HepG2 (cell line): ENCODE results near the gene CDK9. TPM values are rescaled to one million over a fixed set of nuclear protein-coding genes. Genes with fewer than 3 reads are reported as not detected.

Experiments used
- ATAC-seq: fragments of 200-7000 bp; cut with Tn5 transposase; 3 replicates; pipeline ENCODE4 v1.9.1; 2020; ENCODE audit warnings: mild to moderate bottlenecking, moderate library complexity
- BruUV-seq: library from RNA; stranded (reverse); fragments of 400-500 nt; replicated peaks from 2 replicates; lab custom pipeline; 2021; lab: Mats Ljungman, UMichigan
- CTCF ChIA-PET: fragments of 300-600 bp; formaldehyde crosslinking; extraction: SDS; loops from one replicate; lab custom pipeline; 2021; ENCODE audit warnings: low total read pairs, inconsistent platforms, low intra/inter-chr PET ratio; lab: Yijun Ruan, JAX
- POLR2A ChIA-PET: fragments of 350-600 bp; sonication (Branson Sonifier 250); formaldehyde crosslinking; loops from one replicate; lab custom pipeline; 2020; ENCODE audit warnings: antibody characterized with exemption, inconsistent platforms; lab: Yijun Ruan, JAX
- DNase-seq: peaks from one replicate; pipeline ENCODE4 v3.0.0-alpha.2; 2015; ENCODE audit warnings: low spot score
- FAIRE-seq: peaks from 3 replicates; lab custom pipeline; 2011; peaks lifted over from hg19 to GRCh38; lab: Jason Lieb, UNC
- H2AFZ ChIP-seq: one replicate; pipeline ENCODE4 v1.6.1; 2011; ENCODE audit warnings: low read length, inconsistent platforms
- H3K27ac ChIP-seq: fragments of 300-600 bp; 3 replicates; pipeline ENCODE4 v1.8.0; 2011; ENCODE audit warnings: mixed run types, mild to moderate bottlenecking, mixed read lengths, low read length, inconsistent platforms; ENCODE audit not compliant: insufficient read depth; ENCODE audit errors: extremely low read length
- H3K27me3 ChIP-seq, 2 experiments: fragments of 200-600 bp in 1 of 2; 2 replicates in 1 of 2; 3 replicates in 1 of 2; pipeline versions ENCODE4 v1.6.0 to v1.8.0; 2011; ENCODE audit warnings: low read length in 2 of 2, mild to moderate bottlenecking in 2 of 2, moderate library complexity in 2 of 2, inconsistent platforms in 1 of 2; ENCODE audit not compliant: insufficient read depth in 2 of 2, control insufficient read depth in 1 of 2
- H3K36me3 ChIP-seq, 2 experiments: fragments of 200-600 bp in 1 of 2; replicated peaks in 1 of 2; 2 replicates in 1 of 2; 3 replicates in 1 of 2; pipeline versions ENCODE4 v1.5.1 to v1.8.0; 2011; ENCODE audit warnings: low read length in 2 of 2, inconsistent platforms in 1 of 2; ENCODE audit not compliant: insufficient read depth in 2 of 2, control insufficient read depth in 1 of 2
- H3K4me1 ChIP-seq: 2 replicates; pipeline ENCODE4 v1.5.1; 2012; ENCODE audit warnings: low read length, inconsistent platforms; ENCODE audit not compliant: insufficient read depth
- H3K4me2 ChIP-seq: 2 replicates; pipeline ENCODE4 v1.6.0; 2011; ENCODE audit warnings: low read depth, low read length, inconsistent platforms
- H3K4me3 ChIP-seq, 3 experiments: fragments of 200-600 bp in 1 of 3; sonication (generic), shearing (Covaris generic) in 1 of 3; replicated peaks in 1 of 3; 2 replicates each; pipeline ENCODE4 v1.5.1; 2011 to 2016; ENCODE audit warnings: low read length in 3 of 3, inconsistent platforms in 2 of 3, low read depth in 2 of 3, mild to moderate bottlenecking in 2 of 3, control low read depth in 1 of 3, mixed read lengths in 1 of 3; ENCODE audit not compliant: insufficient read depth in 1 of 3
- H3K79me2 ChIP-seq: one replicate; pipeline ENCODE4 v1.6.1; 2011; ENCODE audit warnings: low read length, inconsistent platforms; ENCODE audit not compliant: insufficient read depth
- H3K9ac ChIP-seq: 2 replicates; pipeline ENCODE4 v1.6.0; 2011; ENCODE audit warnings: mild to moderate bottlenecking, low read depth, low read length, inconsistent platforms; ENCODE audit not compliant: insufficient read depth
- H3K9me3 ChIP-seq: 2 replicates; pipeline ENCODE4 v1.5.1; 2012; ENCODE audit warnings: mild to moderate bottlenecking, low read length
- H4K20me1 ChIP-seq: 2 replicates; pipeline ENCODE4 v1.6.0; 2011; ENCODE audit warnings: inconsistent platforms, mild to moderate bottlenecking, low read length, moderate library complexity; ENCODE audit not compliant: insufficient read depth
- ATF4 ChIP-seq, 2 experiments: fragments of 450-650 bp in 1 of 2; sonication (generic) in 1 of 2; formaldehyde crosslinking; IDR thresholded peaks; 2 replicates each; pipeline versions ENCODE4 v1.5.0 to v1.8.0; 2020 to 2022; ENCODE audit warnings: mild to moderate bottlenecking in 1 of 2, missing genetic modification reagents in 1 of 2
- SCMH1 ChIP-seq: sonication (generic); formaldehyde crosslinking; IDR thresholded peaks from 2 replicates; pipeline ENCODE4 v1.9.0; 2021; ENCODE audit warnings: missing genetic modification reagents, mild to moderate bottlenecking, borderline replicate concordance
- TFAP4 ChIP-seq: sonication (generic); IDR thresholded peaks from 2 replicates; pipeline ENCODE4 v1.6.1; 2016; ENCODE audit warnings: low read depth, borderline replicate concordance
- ZFP91 ChIP-seq: sonication (generic); formaldehyde crosslinking; IDR thresholded peaks from 2 replicates; pipeline ENCODE4 v1.9.0; 2022; ENCODE audit warnings: missing genetic modification reagents, mild to moderate bottlenecking, borderline replicate concordance
- ZNF230 ChIP-seq: sonication (generic); formaldehyde crosslinking; IDR thresholded peaks from 2 replicates; pipeline ENCODE4 v1.4.0; 2020; ENCODE audit warnings: mild to moderate bottlenecking, missing genetic modification reagents
- WGBS: methylation state at CpG from one replicate; pipeline ENCODE4 v1.1.6; 2017; ENCODE audit warnings: low lambda C conversion rate; 5-methylcytosine and 5-hydroxymethylcytosine counted together
- in situ Hi-C: cut with HindIII; loops from 2 replicates; pipeline ENCODE4 v1.10.0; 2017; ENCODE audit warnings: low pct_unique_long_range_greater_than_20kb; ENCODE audit not compliant: extremely low pct_ligation_motif_present
- intact Hi-C: fragments of 100-400 bp; cut with micrococcal nuclease; formaldehyde crosslinking; loops from one replicate; pipeline ENCODE4 v1.10.0; 2022; ENCODE audit not compliant: unreplicated experiment
- polyA plus RNA-seq, 8 experiments: library from polyadenylated mRNA; depleted of rRNA in 3 of 8; stranded (reverse) in 7 of 8; unstranded in 1 of 8; fragments of >200 nt; fragmentation: Illumina TruSeq in 4 of 8; extraction: Trizol in 4 of 8; gene quantifications; 2 replicates each; pipeline versions ENCODE4 v1.2.1 to v1.2.3, GENCODE V29; 2011 to 2016; ENCODE audit warnings: low read depth in 4 of 8, missing spikeins in 1 of 8, mixed read lengths in 1 of 8; ENCODE audit not compliant: insufficient read depth in 1 of 8
- total RNA-seq, 5 experiments: library from RNA; depleted of rRNA; stranded (reverse); fragments of >200 nt; fragmentation: Illumina TruSeq; extraction: Trizol; gene quantifications; 2 replicates each; pipeline ENCODE4 v1.2.3, GENCODE V29; 2016; ENCODE audit warnings: low read depth in 1 of 5

Gene CDK9
- total and polyA plus RNA-seq, 2 of the 13 experiments (the other 11 are each of a cell fraction or from before 2014, with no cell fraction given), result 16.8 to 21.5 TPM

- H3K4me1 ChIP-seq, result peaks cover 42% of the 10 kb centered on the region
- TF ChIP-seq SCMH1 (CRISPR knock-in tag), result no peak
- 0 out of 2 replicates have a peak, but pooled peaks have one; percentile 31 for TF ChIP-seq ZFP91 (CRISPR knock-in tag)
- TF ChIP-seq ZNF230 (CRISPR knock-in tag), result no peak
- no peak for TF ChIP-seq TFAP4
- no peak for TF ChIP-seq ATF4 (CRISPR knock-in tag; IDR thresholded peaks at IDR 0.05)
- H3K79me2 ChIP-seq, result no peaks in the 10 kb centered on the region
- H3K9ac ChIP-seq, result no peak overlapping the region
- no peak overlapping the region for H2AFZ ChIP-seq
- WGBS, result 51% methylated on average over 4 of the region's 7 CpGs
- in situ Hi-C loops, result no loop called here
- DNase-seq (no peak), FAIRE-seq (no peak), ATAC-seq (no peak)
- CTCF ChIA-PET, result interaction anchor here (0.8 to 1.1 kb wide), 2 partner anchors 23 to 43 kb away, joined by 3 to 6 read pairs; partner anchors contain the start of gene FPGS
- H3K36me3 ChIP-seq, result no peaks in the 10 kb centered on the region
- no peaks in the 10 kb centered on the region for H3K27me3 ChIP-seq
- intact Hi-C loops, result no loop called here
- POLR2A ChIA-PET, result interaction anchor here (0.6 kb wide), 1 partner anchor 1670 kb away, joined by 3 read pairs; no protein-coding TSS in a partner anchor
- peak overlapping the region; percentile 65; the same call in 1 of the 2 replicates for H3K4me2 ChIP-seq
- no peaks in the 10 kb centered on the region for H4K20me1 ChIP-seq
- peak overlapping the region in 1 of 3 experiments; percentile 56; a peak in 1 of 6 replicates for H3K4me3 ChIP-seq
- no peak overlapping the region for H3K27ac ChIP-seq
- H3K9me3 ChIP-seq, result no peaks in the 10 kb centered on the region
- BruUV-seq, result no TSS peak
Measured at GRCh38 chr9:127826253-127826913, 40.5 kb downstream of the CDK9 start.
